GM06990 (cell line): ENCODE results near the gene GALNT6.
A peak's percentile ranks its signal among the peaks of the same experiment; 100 is the strongest.
"Not testable (repeated sequence)": the region's sequence is repeated elsewhere in the genome, so short reads cannot be mapped to it uniquely, and the experiment has no call there.

ENCODE experiments used
- DNase-seq: peaks from one replicate; pipeline ENCODE4 v3.0.0-alpha.2; 2011; ENCODE audit not compliant: insufficient read length; ENCODE audit errors: extremely low read depth
- H3K27me3 ChIP-seq: replicated peaks from 2 replicates; pipeline ENCODE4 v1.6.0; 2011; ENCODE audit warnings: low read length; ENCODE audit not compliant: control insufficient read depth, insufficient read depth
- H3K36me3 ChIP-seq: 2 replicates; pipeline ENCODE4 v1.5.1; 2011; ENCODE audit warnings: low read length; ENCODE audit not compliant: control insufficient read depth, insufficient read depth
- H3K4me3 ChIP-seq: replicated peaks from 2 replicates; pipeline ENCODE4 v1.5.1; 2011; ENCODE audit warnings: low read depth, mild to moderate bottlenecking, control low read depth, low read length
- TF ChIP-seq, protein P1 (sequence below): IDR thresholded peaks from 2 replicates; pipeline ENCODE4 v1.5.1; 2011; ENCODE audit warnings: low read length, control low read depth, mild to moderate bottlenecking, inconsistent platforms; ENCODE audit not compliant: insufficient read depth, poor library complexity, severe bottlenecking

The GALNT6 gene

DNA sequence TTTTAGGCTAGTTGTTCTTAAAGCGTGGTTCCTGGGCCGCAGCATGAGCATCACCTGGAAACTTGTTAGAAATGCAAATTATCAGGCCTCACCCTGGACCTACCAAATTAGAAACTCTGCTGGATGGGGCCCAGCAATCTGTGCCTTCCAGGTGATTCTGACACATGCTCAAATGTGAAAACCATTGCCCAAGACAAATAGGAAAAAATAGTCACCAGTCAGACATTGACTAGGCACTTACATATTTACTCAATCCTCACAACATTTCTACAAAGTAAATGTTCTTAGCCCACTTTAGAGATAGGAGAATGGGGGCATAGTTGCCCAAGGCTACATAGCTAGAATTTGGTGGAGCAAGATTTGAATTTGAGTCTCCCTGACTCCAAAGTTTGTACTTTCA, 48.0 kb downstream of the GALNT6 start:
- no peak for DNase-seq
- no peaks in the 10 kb centered on the region for H3K27me3 ChIP-seq
- no peaks in the 10 kb centered on the region for H3K36me3 ChIP-seq

DNA sequence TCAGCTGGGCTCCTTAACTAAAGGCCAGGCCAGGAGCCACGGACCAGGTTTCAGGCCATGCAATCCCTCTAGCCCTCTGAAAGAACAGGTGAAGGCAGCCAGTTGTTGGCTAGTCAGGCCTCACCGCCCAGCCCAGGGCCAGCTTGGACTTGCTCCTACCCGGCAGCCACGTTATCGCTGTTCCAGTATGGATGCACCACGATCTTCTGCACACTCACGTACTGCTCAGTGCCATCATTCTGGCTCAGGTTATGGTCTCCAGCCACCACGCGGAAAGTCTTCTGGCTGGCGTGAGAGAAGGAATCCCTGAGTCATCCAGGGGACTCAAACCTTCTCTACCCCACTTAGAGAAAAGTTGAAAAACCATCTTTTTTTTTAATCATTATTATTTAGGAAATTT, 48.8 kb downstream of the GALNT6 start:
- DNase-seq: no peak
- Histone ChIP-seq H3K4me3 (no peak overlapping the region), H3K27me3 (no peaks in the 10 kb centered on the region), H3K36me3 (no peaks in the 10 kb centered on the region)
- TF ChIP-seq, protein P1, sequence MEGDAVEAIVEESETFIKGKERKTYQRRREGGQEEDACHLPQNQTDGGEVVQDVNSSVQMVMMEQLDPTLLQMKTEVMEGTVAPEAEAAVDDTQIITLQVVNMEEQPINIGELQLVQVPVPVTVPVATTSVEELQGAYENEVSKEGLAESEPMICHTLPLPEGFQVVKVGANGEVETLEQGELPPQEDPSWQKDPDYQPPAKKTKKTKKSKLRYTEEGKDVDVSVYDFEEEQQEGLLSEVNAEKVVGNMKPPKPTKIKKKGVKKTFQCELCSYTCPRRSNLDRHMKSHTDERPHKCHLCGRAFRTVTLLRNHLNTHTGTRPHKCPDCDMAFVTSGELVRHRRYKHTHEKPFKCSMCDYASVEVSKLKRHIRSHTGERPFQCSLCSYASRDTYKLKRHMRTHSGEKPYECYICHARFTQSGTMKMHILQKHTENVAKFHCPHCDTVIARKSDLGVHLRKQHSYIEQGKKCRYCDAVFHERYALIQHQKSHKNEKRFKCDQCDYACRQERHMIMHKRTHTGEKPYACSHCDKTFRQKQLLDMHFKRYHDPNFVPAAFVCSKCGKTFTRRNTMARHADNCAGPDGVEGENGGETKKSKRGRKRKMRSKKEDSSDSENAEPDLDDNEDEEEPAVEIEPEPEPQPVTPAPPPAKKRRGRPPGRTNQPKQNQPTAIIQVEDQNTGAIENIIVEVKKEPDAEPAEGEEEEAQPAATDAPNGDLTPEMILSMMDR: no peak

More for the DNA sequence above, 48.0 kb downstream of the GALNT6 start:
- H3K4me3 ChIP-seq: no peak overlapping the region
- TF ChIP-seq, protein P1: no peak

DNA sequence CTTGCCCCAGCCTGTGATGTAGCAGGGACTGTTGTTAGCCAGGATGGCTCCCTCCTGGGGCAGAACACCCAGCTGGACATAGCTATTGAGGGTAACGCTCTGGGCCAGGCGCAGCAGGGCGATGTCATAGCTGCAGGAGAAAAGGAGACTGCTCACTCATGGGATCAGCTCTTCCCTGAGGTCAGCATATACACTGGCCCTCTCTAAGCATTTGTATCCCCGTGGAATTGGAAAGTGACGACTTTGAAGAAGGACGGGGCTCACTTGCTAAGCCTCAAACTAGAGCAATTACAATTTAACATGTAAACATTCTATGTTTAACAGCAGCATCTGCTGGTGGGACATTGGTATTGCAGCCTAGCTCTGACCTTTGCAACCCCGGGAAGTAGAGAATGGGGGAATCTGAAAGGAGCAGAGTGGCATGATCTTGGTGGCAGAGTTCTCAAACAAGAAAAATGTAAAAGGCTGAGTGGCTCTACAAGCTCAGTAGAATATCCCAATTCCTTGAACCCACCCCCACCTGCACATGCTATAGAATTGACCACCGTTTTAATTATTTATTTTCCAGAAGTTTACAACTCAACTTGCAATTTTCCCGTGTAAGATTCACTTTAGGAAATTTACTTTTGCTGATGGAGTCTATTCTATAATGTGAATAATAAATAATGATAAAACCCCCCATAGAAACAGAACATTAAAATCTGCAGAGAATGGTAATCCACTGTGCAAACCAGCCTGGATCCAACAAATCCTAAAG, 49.8 kb downstream of the GALNT6 start:
- H3K27me3 ChIP-seq: no peaks in the 10 kb centered on the region
- H3K36me3 ChIP-seq: no peaks in the 10 kb centered on the region
- TF ChIP-seq, protein P1: peak; percentile 99
- no peak overlapping the region for H3K4me3 ChIP-seq
- DNase-seq: peak; percentile 53

DNA sequence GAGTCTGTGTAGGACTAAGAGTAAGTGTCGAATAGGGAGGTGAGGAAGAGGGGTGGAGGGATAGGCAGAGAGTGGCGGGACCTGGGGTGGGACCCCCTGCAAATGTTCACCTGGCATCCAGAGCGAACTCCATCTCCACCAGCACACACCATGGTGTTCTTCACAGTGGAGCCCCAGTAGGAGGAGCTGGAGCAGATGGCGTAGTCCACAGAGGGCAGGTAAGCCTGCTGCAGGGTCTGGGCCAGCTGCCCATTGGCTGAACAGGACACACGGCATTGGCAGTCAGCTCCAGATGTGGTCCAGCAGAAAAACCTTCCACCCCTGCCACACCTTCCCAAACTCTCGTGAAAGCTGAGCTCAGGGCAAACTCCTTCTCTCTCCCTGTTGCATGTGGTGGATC, 51.5 kb downstream of the GALNT6 start:
- H3K36me3 ChIP-seq: no peaks in the 10 kb centered on the region
- no peaks in the 10 kb centered on the region for H3K27me3 ChIP-seq
- TF ChIP-seq, protein P1: no peak
- no peak overlapping the region for H3K4me3 ChIP-seq
- no peak for DNase-seq

DNA sequence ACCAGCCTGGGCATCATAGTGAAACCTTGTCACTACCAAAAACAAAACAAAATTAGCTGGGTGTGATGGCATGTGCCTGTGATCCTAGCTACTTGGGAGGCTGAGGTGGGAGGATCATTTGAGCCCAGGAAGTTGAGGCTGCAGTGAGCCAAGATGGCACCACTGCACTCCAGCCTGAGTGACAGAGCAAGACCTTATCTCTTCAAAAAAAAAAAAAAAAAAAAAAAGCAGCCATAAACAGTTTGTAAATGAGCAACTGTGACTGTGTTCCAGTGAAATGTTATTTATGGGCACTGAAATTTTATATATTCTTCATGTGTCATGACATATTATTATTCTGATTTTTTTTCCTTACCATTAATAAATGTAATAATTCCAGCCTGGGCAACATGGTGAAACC, 53.9 kb downstream of the GALNT6 start:
- not testable (repeated sequence) for H3K27me3 ChIP-seq, H3K36me3 ChIP-seq, H3K4me3 ChIP-seq, DNase-seq

DNA sequence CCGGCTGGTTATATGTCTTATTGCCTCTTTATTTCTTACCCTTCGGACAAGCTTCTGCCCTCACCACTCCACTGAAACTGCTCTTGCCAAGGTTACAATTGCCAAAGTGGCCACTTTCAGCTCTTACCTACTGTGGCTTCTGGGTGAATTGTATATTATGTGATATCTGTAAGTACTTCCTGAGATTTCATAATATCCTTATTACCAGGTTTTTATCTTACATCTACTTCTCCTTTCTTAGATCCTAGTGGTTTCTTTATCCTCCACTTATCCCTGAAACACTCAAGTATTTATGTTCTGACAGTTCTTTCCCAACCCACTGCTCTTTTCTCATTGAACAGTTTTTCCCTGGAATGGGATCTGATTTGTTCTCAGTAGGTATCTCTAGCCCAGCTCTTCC, 55.3 kb downstream of the GALNT6 start:
- DNase-seq: no peak
- TF ChIP-seq, protein P1: no peak
- Histone ChIP-seq H3K36me3 (no peaks in the 10 kb centered on the region), H3K4me3 (no peak overlapping the region), H3K27me3 (no peaks in the 10 kb centered on the region)
